ENCODE measurements around the gene KIF5C. TPM values are rescaled to one million over a fixed set of nuclear protein-coding genes. Genes with fewer than 3 reads are reported as not detected.

The KIF5C gene
- total RNA-seq, 3 donors from 2014 or later, result 2.7 to 13.3 (median 6.2) TPM

GRCh38 chr2:149029307-149029965, 154.4 kb downstream of the KIF5C start:
- H3K4me3 ChIP-seq, result no peak overlapping the region
- no peaks in the 10 kb centered on the region for H3K9me3 ChIP-seq
- no peak overlapping the region for H3K27ac ChIP-seq
- no peaks in the 10 kb centered on the region for H3K4me1 ChIP-seq
- TF ChIP-seq CTCF (IDR thresholded peaks at IDR 0.05) (no peak), POLR2A (IDR thresholded peaks at IDR 0.05) (no peak), POLR2AphosphoS5 (IDR thresholded peaks at IDR 0.05) (no peak)
- intact Hi-C loops (cut with DNase I; ENCODE audit: low total_unique reads), result loop anchor here (5.0 kb wide), 1 partner anchor 533 kb away; no protein-coding TSS in a partner anchor
- DNase-seq (ENCODE audit: low spot score in 2 of 2), result no peak
- no peaks in the 10 kb centered on the region for H3K36me3 ChIP-seq
- no peaks in the 10 kb centered on the region for H3K27me3 ChIP-seq

GRCh38 chr2:149031396-149031795, 156.4 kb downstream of the KIF5C start:
- Histone ChIP-seq H3K36me3 (no peaks in the 10 kb centered on the region), H3K4me1 (no peaks in the 10 kb centered on the region), H3K4me3 (no peak overlapping the region), H3K27me3 (no peaks in the 10 kb centered on the region), H3K9me3 (no peaks in the 10 kb centered on the region), H3K27ac (no peak overlapping the region)
- no peak for DNase-seq (ENCODE audit: low spot score in 2 of 2)
- intact Hi-C loops (cut with DNase I; ENCODE audit: low total_unique reads), result no loop called here
- TF ChIP-seq POLR2AphosphoS5 (IDR thresholded peaks at IDR 0.05) (no peak), CTCF (IDR thresholded peaks at IDR 0.05) (no peak), POLR2A (IDR thresholded peaks at IDR 0.05) (no peak)

GRCh38 chr2:149033716-149034115, 158.7 kb downstream of the KIF5C start:
- intact Hi-C loops (cut with DNase I; ENCODE audit: low total_unique reads), result no loop called here
- no peaks in the 10 kb centered on the region for H3K4me1 ChIP-seq
- no peaks in the 10 kb centered on the region for H3K27me3 ChIP-seq

GRCh38 chr2:149034406-149034805, 159.4 kb downstream of the KIF5C start:
- Histone ChIP-seq H3K4me3 (no peak overlapping the region), H3K36me3 (no peaks in the 10 kb centered on the region), H3K27ac (no peak overlapping the region), H3K4me1 (no peaks in the 10 kb centered on the region), H3K27me3 (no peaks in the 10 kb centered on the region), H3K9me3 (no peaks in the 10 kb centered on the region)
- TF ChIP-seq POLR2A (IDR thresholded peaks at IDR 0.05) (no peak), CTCF (IDR thresholded peaks at IDR 0.05) (no peak), POLR2AphosphoS5 (IDR thresholded peaks at IDR 0.05) (no peak)
- DNase-seq (ENCODE audit: low spot score in 2 of 2), result no peak
- intact Hi-C loops (cut with DNase I; ENCODE audit: low total_unique reads), result no loop called here

More at GRCh38 chr2:149033716-149034115, 158.7 kb downstream of the KIF5C start:
- no peaks in the 10 kb centered on the region for H3K9me3 ChIP-seq
- H3K27ac ChIP-seq, result no peak overlapping the region
- TF ChIP-seq CTCF (IDR thresholded peaks at IDR 0.05) (no peak), POLR2AphosphoS5 (IDR thresholded peaks at IDR 0.05) (no peak), POLR2A (IDR thresholded peaks at IDR 0.05) (no peak)
- no peak overlapping the region for H3K4me3 ChIP-seq
- DNase-seq (ENCODE audit: low spot score in 2 of 2), result no peak
- no peaks in the 10 kb centered on the region for H3K36me3 ChIP-seq

GRCh38 chr2:149036507-149037293, 161.7 kb downstream of the KIF5C start:
- no peaks in the 10 kb centered on the region for H3K4me1 ChIP-seq
- no peak for TF ChIP-seq POLR2A (IDR thresholded peaks at IDR 0.05)
- no peak for TF ChIP-seq POLR2AphosphoS5 (IDR thresholded peaks at IDR 0.05)
- no peak for TF ChIP-seq CTCF (IDR thresholded peaks at IDR 0.05)
- intact Hi-C loops (cut with DNase I; ENCODE audit: low total_unique reads), result no loop called here
- no peaks in the 10 kb centered on the region for H3K36me3 ChIP-seq
- H3K27ac ChIP-seq, result no peak overlapping the region
- H3K4me3 ChIP-seq, result no peak overlapping the region
- H3K9me3 ChIP-seq, result no peaks in the 10 kb centered on the region
- no peaks in the 10 kb centered on the region for H3K27me3 ChIP-seq
- no peak for DNase-seq (ENCODE audit: low spot score in 2 of 2)

Data from breast epithelium (tissue), 4 donors.